K562 (cell line): ENCODE results near the gene EEF2K. TPM values are rescaled to one million over a fixed set of nuclear protein-coding genes. Genes with fewer than 3 reads are reported as not detected.

ENCODE experiments used
- ARID2 ChIP-seq: fragments of 450-650 bp; IDR thresholded peaks from 2 replicates; pipeline ENCODE4 v1.6.1; 2017; ENCODE audit warnings: antibody characterized with exemption, mild to moderate bottlenecking
- CREB3 ChIP-seq: fragments of 450-650 bp; conservative IDR thresholded peaks from 2 replicates; pipeline ENCODE4 v1.6.1; 2016; ENCODE audit warnings: missing genetic modification characterization, low read depth, mild to moderate bottlenecking, missing compliant biosample characterization, moderate library complexity
- FOXK1 ChIP-seq: sonication (generic); formaldehyde crosslinking; IDR thresholded peaks from 2 replicates; pipeline ENCODE4 v1.8.0; 2022; ENCODE audit warnings: missing genetic modification reagents, mild to moderate bottlenecking, borderline replicate concordance
- FOXP1 ChIP-seq: sonication (generic); formaldehyde crosslinking; IDR thresholded peaks from 2 replicates; pipeline ENCODE4 v1.8.0; 2022; ENCODE audit warnings: mild to moderate bottlenecking, missing genetic modification reagents
- HNRNPL ChIP-seq: fragments of 200-400 bp; formaldehyde crosslinking; IDR thresholded peaks from 2 replicates; pipeline ENCODE4 v1.6.1; 2017; ENCODE audit warnings: low read depth, mild to moderate bottlenecking, low read length
- HNRNPLL ChIP-seq: fragments of 200-400 bp; formaldehyde crosslinking; IDR thresholded peaks from 2 replicates; pipeline ENCODE4 v1.6.1; 2017; ENCODE audit warnings: low read length, low read depth, mild to moderate bottlenecking; ENCODE audit not compliant: poor library complexity, severe bottlenecking
- KAT8 ChIP-seq: fragments of 450-650 bp; IDR thresholded peaks from 2 replicates; pipeline ENCODE4 v1.6.1; 2016; ENCODE audit warnings: low read depth, mild to moderate bottlenecking
- KLF1 ChIP-seq: fragments of 450-650 bp; IDR thresholded peaks from 2 replicates; pipeline ENCODE4 v1.6.1; 2016; ENCODE audit warnings: missing genetic modification characterization, missing compliant biosample characterization
- MLX ChIP-seq, 2 experiments: fragments of 450-650 bp in 1 of 2; sonication (generic) in 1 of 2; formaldehyde crosslinking; conservative IDR thresholded peaks; 2 replicates each; pipeline versions ENCODE4 v1.4.0 to v1.8.1; 2020 to 2022; ENCODE audit warnings: mild to moderate bottlenecking in 1 of 2, missing genetic modification reagents in 1 of 2
- NCOA4 ChIP-seq: fragments of 450-650 bp; IDR thresholded peaks from 2 replicates; pipeline ENCODE4 v1.6.1; 2018; ENCODE audit warnings: mild to moderate bottlenecking; ENCODE audit not compliant: partially characterized antibody
- PPARD ChIP-seq: fragments of 250-450 bp; sonication (Bioruptor Pico); IDR thresholded peaks from 2 replicates; pipeline ENCODE4 v1.8.0; 2022; ENCODE audit warnings: inconsistent platforms, mild to moderate bottlenecking, moderate library complexity
- PTTG1 ChIP-seq: fragments of 450-650 bp; IDR thresholded peaks from 2 replicates; pipeline ENCODE4 v1.6.1; 2016; ENCODE audit warnings: low read depth, mild to moderate bottlenecking, missing genetic modification characterization, missing compliant biosample characterization
- RAD21 ChIP-seq, 2 experiments: fragments of 250-450 bp in 1 of 2; fragments of 450-650 bp in 1 of 2; sonication (Bioruptor Pico) in 1 of 2; formaldehyde crosslinking in 1 of 2; IDR thresholded peaks in 1 of 2; conservative IDR thresholded peaks in 1 of 2; 2 replicates each; pipeline versions ENCODE4 v1.4.0 to v1.8.0; 2020 to 2022; ENCODE audit warnings: mild to moderate bottlenecking in 2 of 2, moderate library complexity in 1 of 2
- RAD51 ChIP-seq: fragments of 450-650 bp; IDR thresholded peaks from 2 replicates; pipeline ENCODE4 v1.7.1; 2016; ENCODE audit warnings: low read depth, mild to moderate bottlenecking, borderline replicate concordance
- SOX6 ChIP-seq: fragments of 450-650 bp; IDR thresholded peaks from 2 replicates; pipeline ENCODE4 v1.6.1; 2014; ENCODE audit warnings: mild to moderate bottlenecking
- TAF9B ChIP-seq: fragments of 450-650 bp; IDR thresholded peaks from 2 replicates; pipeline ENCODE4 v1.6.1; 2018; ENCODE audit warnings: mild to moderate bottlenecking; ENCODE audit not compliant: partially characterized antibody
- ZFPM2 ChIP-seq: fragments of 250-450 bp; sonication (Bioruptor Pico); IDR thresholded peaks from 2 replicates; pipeline ENCODE4 v1.5.1; 2022; ENCODE audit warnings: mild to moderate bottlenecking
- ZNF197 ChIP-seq: fragments of 200-800 bp; sonication (Bioruptor generic); IDR thresholded peaks from 2 replicates; pipeline ENCODE4 v1.6.1; 2016; ENCODE audit warnings: low read depth, missing genetic modification characterization, missing compliant biosample characterization
- ZNF280A ChIP-seq: fragments of 450-650 bp; IDR thresholded peaks from 2 replicates; pipeline ENCODE4 v1.6.1; 2018; ENCODE audit warnings: mild to moderate bottlenecking, low read depth; ENCODE audit not compliant: partially characterized antibody
- ZNF592 ChIP-seq: fragments of 450-650 bp; IDR thresholded peaks from 2 replicates; pipeline ENCODE4 v1.6.1; 2017; ENCODE audit warnings: antibody characterized with exemption, mild to moderate bottlenecking
- polyA plus RNA-seq, 8 experiments: library from polyadenylated mRNA; depleted of rRNA in 4 of 8; stranded (reverse) in 5 of 8; unstranded in 3 of 8; fragments of >200 nt; fragmentation: Nextera tagmentation in 2 of 8; fragmentation: Illumina TruSeq in 1 of 8; extraction: Ambion mirVana in 2 of 8; extraction: Trizol in 1 of 8; gene quantifications; 2 replicates each; pipeline versions ENCODE4 v1.2.1 to v1.2.3, GENCODE V29; 2011 to 2014; ENCODE audit warnings: inconsistent platforms in 1 of 8, missing spikeins in 1 of 8
- total RNA-seq, 7 experiments: library from RNA; depleted of rRNA in 6 of 7; stranded (reverse); fragments of >200 nt in 6 of 7; fragmentation: Illumina TruSeq in 2 of 7; extraction: Trizol in 2 of 7; gene quantifications; 2 replicates each; pipeline versions ENCODE4 v1.2.1 to v1.2.3, GENCODE V29; 2011 to 2021; ENCODE audit warnings: low replicate concordance in 1 of 7

The EEF2K gene
- total and polyA plus RNA-seq, 9 of the 15 experiments (the other 6 are each of a cell fraction or from before 2014, with no cell fraction given) = 3.0 to 35.2 (median 12.2) TPM

- TF ChIP-seq SOX6 (peak; percentile 60; the same call in 1 of the 2 replicates), ZFPM2 (no peak), FOXP1 (CRISPR knock-in tag) (peak; percentile 94), HNRNPL (no peak; the same call in none of the 2 replicates), ARID2 (peak; percentile 83; the same call in 1 of the 2 replicates), KLF1 (tag) (0 out of 2 replicates have a peak, but pooled peaks have one; percentile 58), NCOA4 (no peak), KAT8 (no peak), FOXK1 (0 out of 2 replicates have a peak, but pooled peaks have one; percentile 13), RAD51 (peak; percentile 74), MLX (CRISPR knock-in tag; conservative IDR thresholded peaks at IDR 0.05) (no peak), CREB3 (tag) (no peak), HNRNPLL (no peak), ZNF280A (no peak), PTTG1 (tag) (no peak), RAD21 (CRISPR knock-in tag; conservative IDR thresholded peaks at IDR 0.05 in 1 of 2, IDR thresholded peaks at IDR 0.05 in 1 of 2) (peak; percentile 99), ZNF592 (peak; percentile 97), TAF9B (peak; percentile 78), PPARD (CRISPR knock-in tag) (no peak), ZNF197 (CRISPR knock-in tag) (0 out of 2 replicates have a peak, but pooled peaks have one; percentile 32)
Observed at GRCh38 chr16:22297114-22297870, 91.2 kb downstream of the EEF2K start, which contains the start of gene POLR3E (continued).
